AG04450 (cell line): ENCODE measurements around the gene EEPD1. TPM values are rescaled to one million over a fixed set of nuclear protein-coding genes. Genes with fewer than 3 reads are reported as not detected.

Source experiments
- CTCF ChIA-PET: fragments of 300-600, 350-600 bp; formaldehyde crosslinking; extraction: SDS; loops from one replicate; lab custom pipeline; 2022; ENCODE audit warnings: antibody characterized with exemption, inconsistent platforms; lab: Charles Lee
- POLR2A ChIA-PET: fragments of 350-600 bp; formaldehyde crosslinking; extraction: SDS; loops from one replicate; lab custom pipeline; 2021; ENCODE audit warnings: antibody characterized with exemption, inconsistent platforms; lab: Yijun Ruan, JAX
- DNase-seq: peaks from one replicate; pipeline ENCODE4 v3.0.0-alpha.2; 2011; ENCODE audit warnings: low read depth, low spot score
- H3K27ac ChIP-seq: one replicate; pipeline ENCODE4 v1.5.1; 2012; ENCODE audit warnings: low read depth, low read length, control low read depth
- H3K27me3 ChIP-seq: one replicate; pipeline ENCODE4 v1.6.0; 2012; ENCODE audit warnings: low read length; ENCODE audit not compliant: control insufficient read depth, insufficient read depth
- H3K4me3 ChIP-seq: 2 replicates; pipeline ENCODE4 v1.5.1; 2011; ENCODE audit warnings: mild to moderate bottlenecking, low read depth, low read length, control low read depth
- H3K9me3 ChIP-seq: 2 replicates; pipeline ENCODE4 v1.5.1; 2012; ENCODE audit warnings: low read length; ENCODE audit not compliant: control insufficient read depth, insufficient read depth
- CTCF ChIP-seq: IDR thresholded peaks from 2 replicates; pipeline ENCODE4 v1.5.1; 2011; ENCODE audit warnings: low read depth, low read length, control low read depth, inconsistent platforms
- polyA plus RNA-seq: library from polyadenylated mRNA; depleted of rRNA; stranded (reverse); fragments of >200 nt; gene quantifications from 2 replicates; pipeline ENCODE4 v1.2.3, GENCODE V29; 2011

The EEPD1 gene
- polyA plus RNA-seq, 1 experiment = 21.1 TPM

DNA sequence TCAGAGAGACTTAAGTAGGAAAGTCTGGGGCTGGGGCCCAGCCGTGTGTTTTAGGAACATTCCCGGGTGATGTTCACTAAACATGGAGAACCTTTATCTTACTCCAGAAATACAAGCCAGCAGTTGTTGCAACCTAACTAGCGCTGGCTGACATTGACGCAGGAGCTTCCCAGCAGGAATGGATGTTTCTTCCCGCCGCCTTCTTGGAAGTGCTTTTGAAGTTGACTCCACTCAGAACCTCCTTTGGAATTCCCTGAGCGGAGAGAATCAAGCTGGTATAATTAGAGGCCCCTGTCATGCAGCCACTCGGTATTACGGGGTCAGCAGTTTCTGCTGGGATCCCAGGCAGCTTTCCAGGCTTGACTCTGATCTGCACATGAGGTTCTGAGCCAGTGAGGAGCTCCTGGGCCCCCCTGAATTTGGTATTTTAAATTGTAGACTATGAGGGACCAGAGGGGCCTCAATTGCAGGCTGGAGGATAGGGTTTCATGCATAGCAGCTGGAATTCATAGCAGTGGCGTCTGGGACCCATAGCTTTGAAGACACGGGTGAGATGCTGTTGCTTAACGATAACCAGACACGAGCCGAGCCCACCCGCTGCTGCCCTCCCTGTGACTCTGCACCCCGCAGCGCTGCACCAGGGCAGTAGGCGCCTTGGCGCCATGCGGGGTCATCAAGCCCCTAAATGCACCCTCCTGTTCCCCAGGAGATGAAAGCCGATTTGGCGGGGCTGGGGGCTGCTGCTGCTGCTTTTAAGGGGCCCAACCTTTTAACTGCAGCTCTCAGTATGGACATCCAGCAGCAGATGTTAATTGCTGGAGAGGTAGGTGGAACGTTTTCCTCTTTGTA, 61.8 kb downstream of the EEPD1 start:
- no peak for TF ChIP-seq CTCF
- no peak for DNase-seq
- H3K9me3 ChIP-seq = no peaks in the 10 kb centered on the region; the same call in 1 of the 2 replicates
- H3K27me3 ChIP-seq = no peaks in the 10 kb centered on the region
- no peak overlapping the region for H3K4me3 ChIP-seq
- ChIA-PET CTCF (no interaction called here), POLR2A (interaction anchor here (0.7 kb wide), 1 partner anchor 23 kb away, joined by 3 read pairs; no protein-coding TSS in a partner anchor)
- no peak overlapping the region for H3K27ac ChIP-seq

GRCh38 chr7:36215457-36215765, 62.4 kb downstream of the EEPD1 start:
- no peak for DNase-seq
- H3K27ac ChIP-seq = no peak overlapping the region
- CTCF ChIA-PET = no interaction called here
- H3K27me3 ChIP-seq = no peaks in the 10 kb centered on the region
- TF ChIP-seq CTCF = no peak
- H3K4me3 ChIP-seq = no peak overlapping the region
- H3K9me3 ChIP-seq = no peaks in the 10 kb centered on the region; the same call in 1 of the 2 replicates
- POLR2A ChIA-PET = interaction anchor here (0.7 to 1.0 kb wide), 2 partner anchors 8 to 12 kb away, joined by 3 to 7 read pairs; no protein-coding TSS in a partner anchor

DNA sequence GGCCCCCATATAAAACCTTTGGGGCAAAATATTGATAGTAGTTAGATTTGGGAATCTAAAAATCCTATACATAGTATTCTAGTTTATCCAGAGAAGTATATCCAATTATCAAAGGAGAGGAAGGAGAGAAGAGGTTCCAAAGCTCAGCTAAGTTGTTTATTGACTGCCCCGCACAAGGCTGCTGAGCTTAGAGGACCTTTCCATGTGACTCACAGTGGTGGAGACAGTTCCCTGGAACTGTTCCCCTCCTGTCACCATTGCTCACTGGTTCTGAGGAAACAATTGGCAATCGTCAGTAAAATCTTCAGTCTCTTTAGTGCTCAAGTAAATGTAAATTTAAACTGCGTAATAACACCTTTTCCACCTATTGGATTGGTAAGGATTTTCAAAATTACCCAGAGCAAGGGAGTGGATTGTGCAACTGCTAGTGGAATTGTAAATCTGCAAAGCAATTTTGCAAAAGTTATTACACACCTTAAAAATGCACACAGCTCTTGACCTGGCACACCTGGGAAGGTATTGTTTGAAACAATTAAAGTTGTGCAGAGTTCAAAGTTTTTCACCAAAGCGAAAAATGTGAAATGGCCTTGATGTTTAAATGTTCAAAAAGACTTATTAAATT, 63.1 kb downstream of the EEPD1 start:
- no peak for DNase-seq
- POLR2A ChIA-PET = interaction anchor here (0.7 to 1.0 kb wide), 2 partner anchors 9 to 11 kb away, joined by 3 to 7 read pairs; no protein-coding TSS in a partner anchor
- TF ChIP-seq CTCF = no peak
- Histone ChIP-seq H3K27ac (no peak overlapping the region), H3K27me3 (no peaks in the 10 kb centered on the region), H3K9me3 (no peaks in the 10 kb centered on the region; the same call in 1 of the 2 replicates), H3K4me3 (no peak overlapping the region)
- CTCF ChIA-PET = interaction anchor here (1.3 kb wide), 1 partner anchor 103 kb away, joined by 3 read pairs; no protein-coding TSS in a partner anchor

DNA sequence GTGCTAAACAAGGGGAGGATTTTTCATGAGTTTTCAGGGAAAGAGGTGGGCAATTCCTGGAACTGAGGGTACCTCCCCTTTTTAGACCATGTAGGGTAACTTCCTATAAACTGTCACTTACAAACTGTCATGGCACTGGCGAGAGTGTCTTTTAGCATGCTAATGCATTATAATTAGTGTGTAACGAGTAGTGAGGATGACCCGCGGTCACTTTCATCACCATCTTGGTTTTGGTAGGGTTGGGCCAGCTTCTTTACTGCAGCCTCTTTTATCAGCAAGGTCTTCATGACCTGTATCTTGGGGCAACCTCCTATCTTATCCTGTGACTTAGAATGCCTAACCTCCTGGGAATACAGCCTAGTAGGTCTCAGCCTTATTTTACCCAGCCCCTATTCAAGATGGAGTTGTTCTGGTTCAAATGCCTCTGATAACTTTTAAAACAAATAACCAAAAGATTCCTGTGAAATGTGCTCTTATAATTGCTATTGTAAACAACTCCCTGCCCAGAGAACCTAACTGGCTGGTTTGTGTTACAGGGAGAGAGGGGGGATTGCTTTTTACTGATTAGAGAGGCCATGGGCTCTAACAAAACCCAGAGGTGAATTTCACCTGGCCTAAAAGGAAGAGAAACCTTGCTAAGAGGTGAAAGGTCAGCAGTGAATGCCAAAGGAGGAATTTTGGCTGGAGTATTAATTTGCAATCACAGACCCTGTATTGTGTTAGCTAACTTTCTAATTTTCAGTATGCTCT, 64.3 kb downstream of the EEPD1 start:
- ChIA-PET POLR2A (no interaction called here), CTCF (interaction anchor here (1.3 kb wide), 1 partner anchor 102 kb away, joined by 3 read pairs; no protein-coding TSS in a partner anchor)
- no peak for DNase-seq
- no peak for TF ChIP-seq CTCF
- Histone ChIP-seq H3K27ac (no peak overlapping the region), H3K4me3 (no peak overlapping the region), H3K27me3 (no peaks in the 10 kb centered on the region), H3K9me3 (no peaks in the 10 kb centered on the region; the same call in 1 of the 2 replicates)
